HepG2 (cell line): ENCODE results near the gene MILR1. TPM values are rescaled to one million over a fixed set of nuclear protein-coding genes. Genes with fewer than 3 reads are reported as not detected.

Experiments
- ATAC-seq: fragments of 200-7000 bp; cut with Tn5 transposase; 3 replicates; pipeline ENCODE4 v1.9.1; 2020; ENCODE audit warnings: mild to moderate bottlenecking, moderate library complexity
- BruUV-seq: library from RNA; stranded (reverse); fragments of 400-500 nt; replicated peaks from 2 replicates; lab custom pipeline; 2021; lab: Mats Ljungman, UMichigan
- CTCF ChIA-PET: fragments of 300-600 bp; formaldehyde crosslinking; extraction: SDS; loops from one replicate; lab custom pipeline; 2021; ENCODE audit warnings: low total read pairs, inconsistent platforms, low intra/inter-chr PET ratio; lab: Yijun Ruan, JAX
- POLR2A ChIA-PET: fragments of 350-600 bp; sonication (Branson Sonifier 250); formaldehyde crosslinking; loops from one replicate; lab custom pipeline; 2020; ENCODE audit warnings: antibody characterized with exemption, inconsistent platforms; lab: Yijun Ruan, JAX
- DNase-seq: peaks from one replicate; pipeline ENCODE4 v3.0.0-alpha.2; 2015; ENCODE audit warnings: low spot score
- FAIRE-seq: peaks from 3 replicates; lab custom pipeline; 2011; peaks lifted over from hg19 to GRCh38; lab: Jason Lieb, UNC
- H2AFZ ChIP-seq: one replicate; pipeline ENCODE4 v1.6.1; 2011; ENCODE audit warnings: low read length, inconsistent platforms
- H3K27ac ChIP-seq: fragments of 300-600 bp; 3 replicates; pipeline ENCODE4 v1.8.0; 2011; ENCODE audit warnings: mixed run types, mild to moderate bottlenecking, mixed read lengths, low read length, inconsistent platforms; ENCODE audit not compliant: insufficient read depth; ENCODE audit errors: extremely low read length
- H3K27me3 ChIP-seq, 2 experiments: fragments of 200-600 bp in 1 of 2; 2 replicates in 1 of 2; 3 replicates in 1 of 2; pipeline versions ENCODE4 v1.6.0 to v1.8.0; 2011; ENCODE audit warnings: low read length in 2 of 2, mild to moderate bottlenecking in 2 of 2, moderate library complexity in 2 of 2, inconsistent platforms in 1 of 2; ENCODE audit not compliant: insufficient read depth in 2 of 2, control insufficient read depth in 1 of 2
- H3K36me3 ChIP-seq, 2 experiments: fragments of 200-600 bp in 1 of 2; replicated peaks in 1 of 2; 2 replicates in 1 of 2; 3 replicates in 1 of 2; pipeline versions ENCODE4 v1.5.1 to v1.8.0; 2011; ENCODE audit warnings: low read length in 2 of 2, inconsistent platforms in 1 of 2; ENCODE audit not compliant: insufficient read depth in 2 of 2, control insufficient read depth in 1 of 2
- H3K4me1 ChIP-seq: 2 replicates; pipeline ENCODE4 v1.5.1; 2012; ENCODE audit warnings: low read length, inconsistent platforms; ENCODE audit not compliant: insufficient read depth
- H3K4me2 ChIP-seq: 2 replicates; pipeline ENCODE4 v1.6.0; 2011; ENCODE audit warnings: low read depth, low read length, inconsistent platforms
- H3K4me3 ChIP-seq, 3 experiments: fragments of 200-600 bp in 1 of 3; sonication (generic), shearing (Covaris generic) in 1 of 3; replicated peaks in 1 of 3; 2 replicates each; pipeline ENCODE4 v1.5.1; 2011 to 2016; ENCODE audit warnings: low read length in 3 of 3, inconsistent platforms in 2 of 3, low read depth in 2 of 3, mild to moderate bottlenecking in 2 of 3, control low read depth in 1 of 3, mixed read lengths in 1 of 3; ENCODE audit not compliant: insufficient read depth in 1 of 3
- H3K79me2 ChIP-seq: one replicate; pipeline ENCODE4 v1.6.1; 2011; ENCODE audit warnings: low read length, inconsistent platforms; ENCODE audit not compliant: insufficient read depth
- H3K9ac ChIP-seq: 2 replicates; pipeline ENCODE4 v1.6.0; 2011; ENCODE audit warnings: mild to moderate bottlenecking, low read depth, low read length, inconsistent platforms; ENCODE audit not compliant: insufficient read depth
- H3K9me3 ChIP-seq: 2 replicates; pipeline ENCODE4 v1.5.1; 2012; ENCODE audit warnings: mild to moderate bottlenecking, low read length
- H4K20me1 ChIP-seq: 2 replicates; pipeline ENCODE4 v1.6.0; 2011; ENCODE audit warnings: inconsistent platforms, mild to moderate bottlenecking, low read length, moderate library complexity; ENCODE audit not compliant: insufficient read depth
- CBFB ChIP-seq: sonication (generic); formaldehyde crosslinking; IDR thresholded peaks from 2 replicates; pipeline ENCODE4 v1.4.0; 2020; ENCODE audit warnings: missing genetic modification reagents
- ELF3 ChIP-seq: IDR thresholded peaks from 2 replicates; pipeline ENCODE4 v1.6.1; 2016; ENCODE audit warnings: missing genetic modification reagents, missing compliant biosample characterization
- KDM2A ChIP-seq: sonication (generic); formaldehyde crosslinking; IDR thresholded peaks from 2 replicates; pipeline ENCODE4 v1.4.0; 2020; ENCODE audit warnings: low read depth, missing genetic modification reagents, borderline replicate concordance
- PAF1 ChIP-seq: IDR thresholded peaks from 2 replicates; pipeline ENCODE4 v1.6.1; 2016; ENCODE audit warnings: missing genetic modification reagents, missing compliant biosample characterization
- TEAD3 ChIP-seq: optimal IDR thresholded peaks from 2 replicates; pipeline ENCODE3; 2016; ENCODE audit warnings: borderline replicate concordance
- ZNF652 ChIP-seq: IDR thresholded peaks from 2 replicates; pipeline ENCODE4 v1.6.1; 2016; ENCODE audit warnings: low read depth, borderline replicate concordance
- WGBS: methylation state at CpG from one replicate; pipeline ENCODE4 v1.1.6; 2017; ENCODE audit warnings: low lambda C conversion rate; 5-methylcytosine and 5-hydroxymethylcytosine counted together
- in situ Hi-C: cut with HindIII; loops from 2 replicates; pipeline ENCODE4 v1.10.0; 2017; ENCODE audit warnings: low pct_unique_long_range_greater_than_20kb; ENCODE audit not compliant: extremely low pct_ligation_motif_present
- intact Hi-C: fragments of 100-400 bp; cut with micrococcal nuclease; formaldehyde crosslinking; loops from one replicate; pipeline ENCODE4 v1.10.0; 2022; ENCODE audit not compliant: unreplicated experiment
- polyA plus RNA-seq, 8 experiments: library from polyadenylated mRNA; depleted of rRNA in 3 of 8; stranded (reverse) in 7 of 8; unstranded in 1 of 8; fragments of >200 nt; fragmentation: Illumina TruSeq in 4 of 8; extraction: Trizol in 4 of 8; gene quantifications; 2 replicates each; pipeline versions ENCODE4 v1.2.1 to v1.2.3, GENCODE V29; 2011 to 2016; ENCODE audit warnings: low read depth in 4 of 8, missing spikeins in 1 of 8, mixed read lengths in 1 of 8; ENCODE audit not compliant: insufficient read depth in 1 of 8
- total RNA-seq, 5 experiments: library from RNA; depleted of rRNA; stranded (reverse); fragments of >200 nt; fragmentation: Illumina TruSeq; extraction: Trizol; gene quantifications; 2 replicates each; pipeline ENCODE4 v1.2.3, GENCODE V29; 2016; ENCODE audit warnings: low read depth in 1 of 5

The MILR1 gene
- total and polyA plus RNA-seq, 2 of the 13 experiments (the other 11 are each of a cell fraction or from before 2014, with no cell fraction given): 0.27 to 1.7 TPM

DNA sequence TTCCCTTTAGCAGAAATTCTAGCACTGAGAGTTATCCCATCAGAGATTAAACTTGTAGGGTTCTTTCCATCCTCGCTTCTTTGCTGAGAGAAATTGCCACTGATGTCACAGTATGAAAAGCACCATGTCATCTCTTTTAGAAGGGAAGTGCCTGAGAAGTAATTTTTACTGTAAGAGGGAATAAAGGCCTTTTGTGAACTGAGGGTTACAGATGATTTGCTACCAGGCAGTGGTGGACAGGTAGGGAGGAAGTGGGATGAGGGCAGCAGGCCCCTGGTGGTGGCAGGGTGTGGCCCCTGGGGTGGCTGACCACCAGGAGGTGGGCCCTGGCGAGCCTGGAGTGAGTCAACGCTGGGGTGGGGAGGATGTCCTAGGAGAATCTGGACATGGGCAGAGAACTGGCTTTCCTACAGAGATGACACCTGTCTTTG lies 6.4 kb upstream of the MILR1 start:
- Histone ChIP-seq H3K27ac (no peak overlapping the region), H3K27me3 (peaks cover 2 to 5% of the 10 kb centered on the region in 2 experiments; a peak in 2 of 5 replicates), H3K79me2 (no peaks in the 10 kb centered on the region), H3K4me3 (no peak overlapping the region), H3K9me3 (peaks cover 24% of the 10 kb centered on the region), H3K36me3 (no peaks in the 10 kb centered on the region), H3K4me2 (peak overlapping the region; percentile 63), H3K9ac (no peak overlapping the region), H4K20me1 (no peaks in the 10 kb centered on the region), H2AFZ (no peak overlapping the region), H3K4me1 (peaks cover 20% of the 10 kb centered on the region)
- no TSS peak for BruUV-seq
- FAIRE-seq (no peak), ATAC-seq (peak; percentile 79), DNase-seq (no peak)
- ChIA-PET CTCF (no interaction called here), POLR2A (interaction anchor here (1.0 kb wide), 2 partner anchors 63 to 64 kb away, joined by 3 to 5 read pairs; partner anchors contain the start of genes CEP95 and DDX5)
- WGBS: 0% methylated on average over 3 of the region's 3 CpGs
- TF ChIP-seq ELF3 (0 out of 2 replicates have a peak, but pooled peaks have one; percentile 5), CBFB (CRISPR knock-in tag) (no peak), KDM2A (CRISPR knock-in tag) (0 out of 2 replicates have a peak, but pooled peaks have one; percentile 10)
- intact Hi-C loops (no loop called here), in situ Hi-C loops (no loop called here)

DNA sequence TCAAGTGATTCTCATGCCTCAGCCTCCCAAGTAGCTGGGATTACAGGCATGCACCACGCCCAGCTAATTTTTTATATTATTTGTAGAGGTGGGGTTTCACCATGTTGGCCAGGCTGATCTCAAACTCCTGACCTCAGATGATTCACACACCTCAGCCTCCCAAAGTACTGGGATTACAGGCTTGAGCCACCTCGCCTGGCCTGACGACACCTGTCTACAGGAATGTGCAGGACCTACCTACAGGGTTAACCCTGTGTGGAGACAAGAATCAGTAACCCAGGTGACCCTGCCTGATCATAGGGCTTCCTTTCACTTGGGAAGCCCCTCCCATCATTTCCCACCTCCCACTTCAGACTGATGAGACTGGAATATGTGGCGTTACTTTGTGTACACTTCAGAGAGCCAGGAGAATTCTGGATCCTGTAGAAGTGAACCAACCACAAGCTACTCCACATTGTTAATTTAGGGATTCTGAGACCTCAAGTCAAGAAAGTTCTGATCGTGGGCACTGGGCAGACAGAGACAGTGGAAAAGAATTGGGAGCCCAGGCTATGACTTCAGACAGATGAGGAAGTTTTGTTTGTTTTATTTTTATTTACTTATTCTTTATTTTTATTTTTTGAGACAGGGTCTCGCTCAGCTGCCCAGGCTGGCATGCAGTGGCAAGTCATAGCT lies 5.7 kb upstream of the MILR1 start:
- Histone ChIP-seq H3K9me3 (peaks cover 17% of the 10 kb centered on the region), H3K4me3 (no peak overlapping the region), H3K36me3 (no peaks in the 10 kb centered on the region), H3K4me1 (peaks cover 20% of the 10 kb centered on the region), H3K4me2 (no peak overlapping the region), H3K9ac (no peak overlapping the region), H3K27ac (no peak overlapping the region), H2AFZ (no peak overlapping the region), H3K79me2 (no peaks in the 10 kb centered on the region), H3K27me3 (peaks cover 2 to 11% of the 10 kb centered on the region in 2 experiments; a peak in 2 of 5 replicates), H4K20me1 (no peaks in the 10 kb centered on the region)
- ChIA-PET CTCF (no interaction called here), POLR2A (interaction anchor here (0.8 kb wide), 1 partner anchor 53 kb away, joined by 3 read pairs; no protein-coding TSS in a partner anchor)
- in situ Hi-C loops: no loop called here
- 19% methylated on average over 5 of the region's 6 CpGs for WGBS
- ATAC-seq: peak; percentile 48; the same call in 2 of the 3 replicates
- TF ChIP-seq ZNF652: peak; percentile 42; the same call in 1 of the 2 replicates
- TF ChIP-seq TEAD3 (CRISPR knock-in tag): peak; percentile 55
- no peak for TF ChIP-seq PAF1 (CRISPR knock-in tag)
- no peak for DNase-seq
- intact Hi-C loops: no loop called here
- no TSS peak for BruUV-seq
- FAIRE-seq: no peak
